ENCODE results near the gene TOX4.

Gene TOX4

GRCh38 chr14:21476925-21477681, at the start of gene TOX4, which contains the start of gene RAB2B:
Gene TOX4, plus strand, starts transcription at chr14:21477195. Its CDS starts 84 bp downstream, at chr14:21477279.
Gene RAB2B, minus strand, starts transcription at chr14:21476959. Its CDS starts 87 bp downstream, at chr14:21476872.
- Histone ChIP-seq H3K36me3 (ENCODE audit: control insufficient read depth, insufficient read depth, low read length) (no peaks in the 10 kb centered on the region; the same call in 1 of the 2 replicates), H3K27me3 (replicated peaks; ENCODE audit: control insufficient read depth, insufficient read depth, low read length) (no peaks in the 10 kb centered on the region), H3K4me3 (replicated peaks; ENCODE audit: low read depth, low read length) (peak within 1 kb of the TSS; percentile 82)
- peak; percentile 91 for DNase-seq (ENCODE audit: extremely low read depth, insufficient read length)
- TF ChIP-seq CTCF (IDR thresholded peaks at IDR 0.05; ENCODE audit: insufficient read depth, low read length, poor library complexity, severe bottlenecking): peak; percentile 98

GRCh38 chr14:21428930-21429329, 48.1 kb upstream of the TOX4 start:
- no peak for DNase-seq (ENCODE audit: extremely low read depth, insufficient read length)
- Histone ChIP-seq H3K4me3 (replicated peaks; ENCODE audit: low read depth, low read length) (no peak overlapping the region), H3K36me3 (ENCODE audit: control insufficient read depth, insufficient read depth, low read length) (peaks cover 26% of the 10 kb centered on the region), H3K27me3 (replicated peaks; ENCODE audit: control insufficient read depth, insufficient read depth, low read length) (no peaks in the 10 kb centered on the region)
- TF ChIP-seq CTCF (IDR thresholded peaks at IDR 0.05; ENCODE audit: insufficient read depth, low read length, poor library complexity, severe bottlenecking): no peak

- DNase-seq (ENCODE audit: extremely low read depth, insufficient read length): no peak
- Histone ChIP-seq H3K27me3 (replicated peaks; ENCODE audit: control insufficient read depth, insufficient read depth, low read length) (no peaks in the 10 kb centered on the region), H3K36me3 (ENCODE audit: control insufficient read depth, insufficient read depth, low read length) (peaks cover 24% of the 10 kb centered on the region), H3K4me3 (replicated peaks; ENCODE audit: low read depth, low read length) (no peak overlapping the region)
- TF ChIP-seq CTCF (IDR thresholded peaks at IDR 0.05; ENCODE audit: insufficient read depth, low read length, poor library complexity, severe bottlenecking): no peak
These were observed 45.9 kb upstream of the TOX4 start for GRCh38 chr14:21431126-21431525.

- no peak for DNase-seq (ENCODE audit: extremely low read depth, insufficient read length)
- Histone ChIP-seq H3K36me3 (ENCODE audit: control insufficient read depth, insufficient read depth, low read length) (peaks cover under 1% of the 10 kb centered on the region), H3K4me3 (replicated peaks; ENCODE audit: low read depth, low read length) (peak overlapping the region; percentile 81), H3K27me3 (replicated peaks; ENCODE audit: control insufficient read depth, insufficient read depth, low read length) (no peaks in the 10 kb centered on the region)
- no peak for TF ChIP-seq CTCF (IDR thresholded peaks at IDR 0.05; ENCODE audit: insufficient read depth, low read length, poor library complexity, severe bottlenecking)
These were observed 40.4 kb upstream of the TOX4 start for GRCh38 chr14:21436567-21437062.

GRCh38 chr14:21437063-21437901, 39.7 kb upstream of the TOX4 start:
- Histone ChIP-seq H3K27me3 (replicated peaks; ENCODE audit: control insufficient read depth, insufficient read depth, low read length) (no peaks in the 10 kb centered on the region), H3K4me3 (replicated peaks; ENCODE audit: low read depth, low read length) (peak overlapping the region; percentile 81), H3K36me3 (ENCODE audit: control insufficient read depth, insufficient read depth, low read length) (no peaks in the 10 kb centered on the region)
- TF ChIP-seq CTCF (IDR thresholded peaks at IDR 0.05; ENCODE audit: insufficient read depth, low read length, poor library complexity, severe bottlenecking): no peak
- peak; percentile 94 for DNase-seq (ENCODE audit: extremely low read depth, insufficient read length)

All from GM06990 (cell line).